HFF-Myc (cell line): Measurements from ENCODE around the gene STAC.

Experiments used
- DNase-seq: peaks from one replicate; pipeline ENCODE4 v3.0.0-alpha.2; 2011; ENCODE audit warnings: low read depth; ENCODE audit errors: extremely low read depth
- H3K4me3 ChIP-seq: replicated peaks from 2 replicates; pipeline ENCODE4 v1.5.1; 2011; ENCODE audit warnings: low read depth, mild to moderate bottlenecking, control low read depth, low read length
- CTCF ChIP-seq: IDR thresholded peaks from 2 replicates; pipeline ENCODE4 v1.5.1; 2012; ENCODE audit warnings: mild to moderate bottlenecking, low read depth, low read length, control low read depth; ENCODE audit errors: missing control alignments

The STAC gene

GRCh38 chr3:36595511-36595910, 215.2 kb downstream of the STAC start:
- TF ChIP-seq CTCF: no peak
- DNase-seq: no peak
- no peak overlapping the region for H3K4me3 ChIP-seq

- TF ChIP-seq CTCF: no peak
- no peak overlapping the region for H3K4me3 ChIP-seq
- DNase-seq: no peak
Observed at GRCh38 chr3:36596419-36596818, 216.1 kb downstream of the STAC start.

- H3K4me3 ChIP-seq: no peak overlapping the region
- no peak for DNase-seq
- no peak for TF ChIP-seq CTCF
Observed at GRCh38 chr3:36597422-36597821, 217.1 kb downstream of the STAC start.
